Activated CD8-positive, alpha-beta T cell treated with anti-CD3 and anti-CD28 coated beads for 36 hours (primary cell): ENCODE results near the gene KCNN4. TPM values are rescaled to one million over a fixed set of nuclear protein-coding genes. Genes with fewer than 3 reads are reported as not detected.
"Not testable (repeated sequence)": the region's sequence is repeated elsewhere in the genome, so short reads cannot be mapped to it uniquely, and the experiment has no call there.

Source experiments
- ATAC-seq: fragments of 200-7000 bp; cut with Tn5 transposase; one replicate; pipeline ENCODE4 v1.10.0; 2021; ENCODE audit warnings: mild to moderate bottlenecking, moderate library complexity
- CTCF ChIA-PET: fragments of 350-600 bp; sonication (Branson Sonifier 250); formaldehyde crosslinking; loops from one replicate; lab custom pipeline; 2021; ENCODE audit warnings: antibody characterized with exemption; lab: Charles Lee
- POLR2A ChIA-PET: fragments of 350-600 bp; sonication (Branson Sonifier 250); formaldehyde crosslinking; loops from one replicate; lab custom pipeline; 2021; ENCODE audit warnings: antibody characterized with exemption; lab: Charles Lee
- DNase-seq: peaks from one replicate; pipeline ENCODE4 v3.0.0-alpha.2; 2020
- H3K27ac Mint-ChIP-seq: one replicate; pipeline ENCODE4 v1.8.0; 2021; ENCODE audit warnings: mild to moderate bottlenecking, mixed read lengths
- H3K27me3 Mint-ChIP-seq: one replicate; pipeline ENCODE4 v1.8.0; 2021; ENCODE audit warnings: mixed read lengths
- H3K36me3 Mint-ChIP-seq: one replicate; pipeline ENCODE4 v1.8.0; 2021; ENCODE audit warnings: low read depth, mixed read lengths
- H3K4me1 Mint-ChIP-seq: one replicate; pipeline ENCODE4 v1.8.0; 2021; ENCODE audit warnings: low read depth, mixed read lengths
- H3K4me3 Mint-ChIP-seq: one replicate; pipeline ENCODE4 v1.8.0; 2021; ENCODE audit warnings: mild to moderate bottlenecking, moderate library complexity, mixed read lengths
- H3K9me3 Mint-ChIP-seq: one replicate; pipeline ENCODE4 v1.8.0; 2021; ENCODE audit warnings: mixed read lengths
- intact Hi-C: fragments of 100-400 bp; cut with micrococcal nuclease; formaldehyde crosslinking; loops from one replicate; pipeline ENCODE4 v1.10.0; 2022
- total RNA-seq, 2 experiments: library from RNA; stranded (reverse); gene quantifications; one replicate each; pipeline ENCODE4 v1.2.3, GENCODE V29; 2021
- TF ChIP-seq, protein P1 (sequence below): fragments of 200-600 bp; IDR thresholded peaks from one replicate; pipeline ENCODE4 v1.8.0; 2022; ENCODE audit warnings: antibody characterized with exemption, mild to moderate bottlenecking

The KCNN4 gene
- 10 to 100 TPM; 49.5 to 49.6 TPM for total RNA-seq

DNA sequence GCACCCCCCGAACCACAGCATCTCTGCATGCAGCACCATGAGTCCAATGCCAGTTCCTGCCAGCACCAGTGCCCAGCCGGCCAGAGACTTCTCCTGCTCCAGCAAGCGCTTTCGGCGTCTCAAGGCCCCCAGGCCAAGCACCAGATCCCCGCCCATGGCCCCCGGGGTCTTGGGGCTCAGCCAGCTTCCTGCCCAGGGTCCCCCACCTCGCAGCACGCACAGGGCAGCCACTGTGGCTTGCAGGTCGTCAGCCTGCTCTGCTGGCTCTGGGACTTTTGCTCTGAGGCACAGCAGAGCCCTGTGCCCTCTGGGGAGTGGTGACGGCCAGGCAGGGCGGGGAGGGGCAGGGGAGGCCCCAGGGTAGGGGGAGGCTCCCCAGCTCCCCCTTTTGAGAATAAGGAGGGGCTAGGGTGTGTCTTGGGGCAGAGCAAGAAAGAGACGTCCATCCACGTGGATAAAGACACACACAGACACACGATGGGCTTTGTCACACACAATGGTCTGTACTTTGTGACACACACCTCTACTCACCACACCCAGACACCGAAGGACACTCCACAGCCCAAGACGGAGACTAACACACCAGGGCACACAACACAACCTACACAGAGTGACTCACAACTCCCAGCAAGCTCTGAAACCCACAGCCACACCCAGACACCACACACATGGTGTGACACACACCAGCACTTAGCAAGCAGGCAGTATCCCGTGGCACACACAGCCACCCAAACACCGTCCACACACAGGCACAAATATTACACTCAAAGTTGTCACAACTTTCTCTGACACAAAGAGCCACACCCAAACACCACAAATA, at the start of gene KCNN4:
TSS of gene KCNN4 (minus strand) at position 268 of the 820 bp plus-strand sequence. CDS start at position 156, 112 bp downstream.
- peaks cover 2% of the 10 kb centered on the region for H3K9me3 Mint-ChIP-seq
- ATAC-seq = peak; percentile 67
- intact Hi-C loops = loop anchor here (2.0 to 10.0 kb wide), 2 partner anchors 16 to 106 kb away; partner anchors contain the start of gene PLAUR
- TF ChIP-seq, protein P1, sequence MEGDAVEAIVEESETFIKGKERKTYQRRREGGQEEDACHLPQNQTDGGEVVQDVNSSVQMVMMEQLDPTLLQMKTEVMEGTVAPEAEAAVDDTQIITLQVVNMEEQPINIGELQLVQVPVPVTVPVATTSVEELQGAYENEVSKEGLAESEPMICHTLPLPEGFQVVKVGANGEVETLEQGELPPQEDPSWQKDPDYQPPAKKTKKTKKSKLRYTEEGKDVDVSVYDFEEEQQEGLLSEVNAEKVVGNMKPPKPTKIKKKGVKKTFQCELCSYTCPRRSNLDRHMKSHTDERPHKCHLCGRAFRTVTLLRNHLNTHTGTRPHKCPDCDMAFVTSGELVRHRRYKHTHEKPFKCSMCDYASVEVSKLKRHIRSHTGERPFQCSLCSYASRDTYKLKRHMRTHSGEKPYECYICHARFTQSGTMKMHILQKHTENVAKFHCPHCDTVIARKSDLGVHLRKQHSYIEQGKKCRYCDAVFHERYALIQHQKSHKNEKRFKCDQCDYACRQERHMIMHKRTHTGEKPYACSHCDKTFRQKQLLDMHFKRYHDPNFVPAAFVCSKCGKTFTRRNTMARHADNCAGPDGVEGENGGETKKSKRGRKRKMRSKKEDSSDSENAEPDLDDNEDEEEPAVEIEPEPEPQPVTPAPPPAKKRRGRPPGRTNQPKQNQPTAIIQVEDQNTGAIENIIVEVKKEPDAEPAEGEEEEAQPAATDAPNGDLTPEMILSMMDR = no peak
- peak within 1 kb of the TSS; percentile 72 for H3K4me3 Mint-ChIP-seq
- peak within 1 kb of the TSS; percentile 83 for H3K27ac Mint-ChIP-seq
- peak; percentile 87 for DNase-seq
- peaks cover 3% of the 10 kb centered on the region for H3K27me3 Mint-ChIP-seq
- H3K36me3 Mint-ChIP-seq = peaks cover 27% of the 10 kb centered on the region
- ChIA-PET CTCF (interaction anchor here (0.6 to 8.3 kb wide), 7 partner anchors 14 to 112 kb away, joined by 3 to 122 read pairs (median 6); no protein-coding TSS in a partner anchor), POLR2A (interaction anchor here (0.7 to 8.5 kb wide), 5 partner anchors 10 to 36 kb away, joined by 3 to 137 read pairs (median 6); partner anchors contain the start of gene SMG9)
- peaks cover 69% of the 10 kb centered on the region for H3K4me1 Mint-ChIP-seq

DNA sequence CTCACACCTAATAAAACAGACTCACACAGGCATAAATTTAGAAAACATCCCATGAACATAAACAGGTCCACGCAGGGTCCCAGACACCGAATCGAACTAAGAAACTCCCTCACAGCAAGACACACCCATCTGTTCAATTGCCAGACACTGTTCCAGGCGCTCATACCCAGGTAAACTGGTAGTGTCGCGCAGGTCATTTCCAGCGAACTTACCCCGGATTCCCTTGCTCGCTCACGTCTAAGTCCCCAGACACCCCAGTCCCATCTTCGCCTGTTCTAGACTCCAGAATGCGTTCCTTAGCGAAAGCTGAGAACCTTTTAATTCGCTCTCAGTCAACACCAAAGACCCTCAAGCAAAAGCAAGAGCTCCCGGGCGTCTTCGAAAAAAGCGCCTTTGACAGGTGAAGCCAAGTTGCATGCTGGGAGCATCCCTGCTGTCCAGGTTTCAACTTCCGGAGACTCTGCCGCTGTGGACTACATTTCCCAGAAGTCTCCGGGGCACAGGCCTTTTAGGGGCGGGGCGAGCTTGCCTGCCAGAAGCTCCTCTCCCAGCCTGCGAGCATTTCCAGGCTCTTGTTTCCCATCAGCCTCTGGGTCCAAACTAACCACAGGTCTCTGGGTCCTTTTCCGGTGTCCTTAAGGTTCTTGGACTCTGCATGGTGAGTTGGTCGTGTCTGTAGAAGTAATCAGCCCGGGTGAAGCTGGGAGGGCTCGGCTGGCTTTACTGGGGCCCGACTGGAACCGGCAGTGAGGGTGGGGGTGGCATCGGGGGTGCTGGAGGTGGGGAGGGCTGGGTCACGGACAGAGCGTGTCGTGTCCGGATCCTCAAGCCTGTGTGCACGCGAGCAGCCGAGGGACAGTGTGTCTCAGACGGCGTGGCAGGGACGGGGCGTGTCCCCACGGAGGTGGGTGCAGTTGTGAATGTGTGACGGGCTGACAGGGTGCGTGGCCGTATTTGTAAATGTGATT, 46.3 kb upstream of the KCNN4 start, which contains the start of gene ZNF283:
TSS of gene ZNF283 (plus strand) at position 535 of the 968 bp plus-strand sequence. CDS start 6,184 bp downstream, outside the sequence.
- ChIA-PET CTCF (interaction anchor here (0.8 to 1.6 kb wide), 4 partner anchors 13 to 232 kb away, joined by 3 to 4 read pairs (median 3); no protein-coding TSS in a partner anchor), POLR2A (interaction anchor here (0.6 kb wide), 1 partner anchor 664 kb away, joined by 3 read pairs; no protein-coding TSS in a partner anchor)

DNA sequence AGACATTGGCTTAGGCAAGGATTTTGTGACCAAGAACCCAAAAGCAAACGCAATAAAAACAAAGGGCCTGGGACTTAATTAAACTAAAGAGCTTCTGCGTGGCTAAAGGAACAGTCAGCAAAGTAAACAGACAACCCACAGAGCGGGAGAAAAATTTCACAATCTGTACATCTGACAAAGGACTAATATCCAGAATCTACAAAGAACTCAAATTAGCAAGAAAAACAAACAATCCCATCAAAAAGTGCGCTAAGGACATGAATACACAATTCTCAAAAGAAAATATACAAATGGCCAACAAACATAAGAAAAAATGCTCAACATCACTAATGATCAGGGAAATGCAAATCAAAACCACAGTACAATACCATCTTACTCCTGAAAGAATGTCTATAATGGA, 43.8 kb upstream of the KCNN4 start:
- ATAC-seq, H3K4me3 Mint-ChIP-seq, DNase-seq, H3K27ac Mint-ChIP-seq, CTCF ChIA-PET, intact Hi-C loops, POLR2A ChIA-PET: not testable (repeated sequence)
- Mint-ChIP-seq H3K4me1 (peaks cover 27% of the 10 kb centered on the region), H3K9me3 (peaks cover 21% of the 10 kb centered on the region), H3K36me3 (peaks cover 20% of the 10 kb centered on the region), H3K27me3 (peaks cover 30% of the 10 kb centered on the region)

More for the DNA sequence above, 46.3 kb upstream of the KCNN4 start, which contains the start of gene ZNF283:
- TF ChIP-seq, protein P1 = no peak
- Mint-ChIP-seq H3K36me3 (peaks cover 33% of the 10 kb centered on the region), H3K9me3 (peaks cover 15% of the 10 kb centered on the region), H3K4me1 (peaks cover 16% of the 10 kb centered on the region), H3K27ac (peak within 1 kb of the TSS; percentile 80), H3K27me3 (peaks cover 15% of the 10 kb centered on the region), H3K4me3 (peak within 1 kb of the TSS; percentile 88)
- ATAC-seq (peak; percentile 99), DNase-seq (peak; percentile 92)
- intact Hi-C loops = no loop called here

- H3K27ac Mint-ChIP-seq, POLR2A ChIA-PET, intact Hi-C loops, DNase-seq, CTCF ChIA-PET, ATAC-seq, H3K4me3 Mint-ChIP-seq: not testable (repeated sequence)
- Mint-ChIP-seq H3K36me3 (peaks cover 15% of the 10 kb centered on the region), H3K9me3 (peaks cover 20% of the 10 kb centered on the region), H3K27me3 (peaks cover 30% of the 10 kb centered on the region), H3K4me1 (peaks cover 27% of the 10 kb centered on the region)
Observed at GRCh38 chr19:43823856-43824255, 43.1 kb upstream of the KCNN4 start.

- no peak overlapping the region for H3K27ac Mint-ChIP-seq
- peaks cover 11% of the 10 kb centered on the region for H3K4me1 Mint-ChIP-seq
- H3K27me3 Mint-ChIP-seq = peaks cover 41% of the 10 kb centered on the region
- POLR2A ChIA-PET = interaction anchor here (0.7 kb wide), 1 partner anchor 136 kb away, joined by 3 read pairs; no protein-coding TSS in a partner anchor
- H3K9me3 Mint-ChIP-seq = peaks cover 10% of the 10 kb centered on the region
- peaks cover 5% of the 10 kb centered on the region for H3K36me3 Mint-ChIP-seq
- CTCF ChIA-PET = interaction anchor here (0.8 to 1.7 kb wide), 4 partner anchors 11 to 152 kb away, joined by 3 to 6 read pairs (median 4); partner anchors contain the start of gene KCNN4
- DNase-seq = no peak
- TF ChIP-seq, protein P1 = no peak
- ATAC-seq = no peak
- H3K4me3 Mint-ChIP-seq = peak overlapping the region; percentile 70
- intact Hi-C loops = no loop called here
Observed at GRCh38 chr19:43820884-43821215, 40.1 kb upstream of the KCNN4 start.
